Tibial nerve (tissue), 4 donors: ENCODE data around the gene CCNI. TPM values are rescaled to one million over a fixed set of nuclear protein-coding genes. Genes with fewer than 3 reads are reported as not detected.
"Not testable (repeated sequence)": the region's sequence is repeated elsewhere in the genome, so short reads cannot be mapped to it uniquely, and the experiment has no call there.

ENCODE experiments used
- DNase-seq, 2 donors: peaks; one replicate each; pipeline ENCODE4 v3.0.0-alpha.2; 2019; ENCODE audit warnings: low spot score in 2 of 2
- H3K27ac ChIP-seq, 4 donors: fragments of 200-600 bp; sonication (generic) in 3 of 4; one replicate each; pipeline ENCODE4 v1.5.1; 2017 to 2019; ENCODE audit warnings: mild to moderate bottlenecking in 1 of 4
- H3K27me3 ChIP-seq, 2 donors: fragments of 200-600 bp; sonication (generic) in 1 of 2; one replicate each; pipeline versions ENCODE4 v1.5.1 to v1.6.0; 2017 to 2019
- H3K36me3 ChIP-seq, 3 donors: fragments of 200-600 bp; sonication (generic); one replicate each; pipeline ENCODE4 v1.5.1; 2018 to 2019
- H3K4me1 ChIP-seq, 4 donors: fragments of 200-600 bp; sonication (generic) in 3 of 4; one replicate each; pipeline ENCODE4 v1.5.1; 2017 to 2019
- H3K4me3 ChIP-seq, 4 donors: fragments of 200-600 bp; sonication (generic) in 3 of 4; one replicate each; pipeline ENCODE4 v1.5.1; 2017 to 2019; ENCODE audit warnings: mild to moderate bottlenecking in 1 of 4, moderate library complexity in 1 of 4
- H3K9me3 ChIP-seq, 4 donors: fragments of 200-600 bp; sonication (generic) in 3 of 4; one replicate each; pipeline ENCODE4 v1.5.1; 2017 to 2019
- EP300 ChIP-seq, 2 donors: sonication (generic); formaldehyde crosslinking; IDR thresholded peaks; one replicate each; pipeline ENCODE4 v1.6.1; 2017; ENCODE audit warnings: antibody characterized with exemption in 2 of 2, mild to moderate bottlenecking in 1 of 2
- POLR2A ChIP-seq, 2 donors: fragments of 450-650 bp; IDR thresholded peaks; one replicate each; pipeline ENCODE4 v1.6.1; 2017; ENCODE audit warnings: antibody characterized with exemption in 2 of 2, mild to moderate bottlenecking in 2 of 2, moderate library complexity in 2 of 2
- WGBS, 2 donors: methylation state at CpG; one replicate each; pipeline ENCODE4 v1.1.5; 2018; 5-methylcytosine and 5-hydroxymethylcytosine counted together
- total RNA-seq, 4 donors: library from RNA; depleted of rRNA; stranded (reverse); fragments of >200 nt; gene quantifications; one replicate each; pipeline ENCODE4 v1.1.0, GENCODE V29; 2016
- TF ChIP-seq, protein P1 (sequence below), 5 experiments: fragments of 200-600 bp in 3 of 5; fragments of 450-650 bp in 2 of 5; sonication (generic) in 3 of 5; IDR thresholded peaks; one replicate each; pipeline ENCODE4 v1.5.1; 2016 to 2019; ENCODE audit warnings: antibody characterized with exemption in 5 of 5, mild to moderate bottlenecking in 3 of 5, moderate library complexity in 2 of 5

CCNI gene
- total RNA-seq, 4 donors from 2014 or later: 186 to 259 (median 198) TPM

DNA sequence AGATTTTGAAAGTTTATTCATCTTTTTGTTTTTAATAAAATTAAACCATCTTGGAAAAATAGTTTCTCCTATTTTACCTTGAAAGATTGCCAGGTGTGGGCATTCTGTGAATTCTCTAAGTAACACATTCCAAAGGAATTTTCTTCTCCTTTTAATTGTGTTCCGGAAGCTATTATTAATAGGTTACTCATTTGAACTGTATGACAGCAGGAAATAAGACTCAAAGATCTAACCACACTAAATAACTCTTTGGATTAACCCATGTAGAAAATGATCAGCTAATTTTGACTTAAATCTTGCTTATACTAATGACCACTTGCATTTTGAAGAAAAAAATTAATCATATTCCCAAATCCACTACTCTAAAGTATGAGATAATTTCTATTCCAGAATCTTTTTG is 17.6 kb upstream of the CCNI start:
- Histone ChIP-seq H3K27me3 (no peaks in the 10 kb centered on the region), H3K9me3 (no peaks in the 10 kb centered on the region), H3K4me1 (peaks cover 0 to 10% (median 0%) of the 10 kb centered on the region in 4 donors), H3K4me3 (no peak overlapping the region), H3K36me3 (no peaks in the 10 kb centered on the region), H3K27ac (no peak overlapping the region)
- TF ChIP-seq POLR2A (IDR thresholded peaks at IDR 0.05) (no peak), EP300 (IDR thresholded peaks at IDR 0.05) (no peak)
- WGBS, 2 donors: 83 to 88% methylated on average over 1 of the region's 1 CpG
- DNase-seq: no peak

DNA sequence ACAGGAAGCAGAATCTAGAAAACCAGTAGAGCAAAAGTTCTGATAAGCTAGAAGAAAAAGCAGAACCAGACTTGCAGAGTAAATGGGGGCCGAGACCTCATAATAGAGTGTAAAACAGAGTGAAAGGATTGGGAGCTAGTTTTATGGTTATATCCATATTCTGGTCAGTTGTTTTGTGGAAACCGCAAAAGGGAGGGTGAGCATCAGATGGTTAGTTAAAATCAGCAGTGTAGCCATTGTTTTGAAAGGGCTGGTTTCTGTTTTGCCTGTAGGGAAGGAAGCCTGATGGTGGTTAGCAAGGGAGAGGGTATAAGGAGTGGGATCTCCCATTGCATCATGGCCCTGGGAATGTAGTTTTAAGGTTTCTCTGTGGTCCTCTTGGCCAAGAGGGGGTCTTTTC is 17.2 kb upstream of the CCNI start:
- peaks cover 0 to 10% (median 0%) of the 10 kb centered on the region in 4 donors for H3K4me1 ChIP-seq
- WGBS, 2 donors: 83 to 88% methylated on average over 2 of the region's 2 CpGs
- TF ChIP-seq POLR2A (IDR thresholded peaks at IDR 0.05): no peak
- TF ChIP-seq, protein P1, sequence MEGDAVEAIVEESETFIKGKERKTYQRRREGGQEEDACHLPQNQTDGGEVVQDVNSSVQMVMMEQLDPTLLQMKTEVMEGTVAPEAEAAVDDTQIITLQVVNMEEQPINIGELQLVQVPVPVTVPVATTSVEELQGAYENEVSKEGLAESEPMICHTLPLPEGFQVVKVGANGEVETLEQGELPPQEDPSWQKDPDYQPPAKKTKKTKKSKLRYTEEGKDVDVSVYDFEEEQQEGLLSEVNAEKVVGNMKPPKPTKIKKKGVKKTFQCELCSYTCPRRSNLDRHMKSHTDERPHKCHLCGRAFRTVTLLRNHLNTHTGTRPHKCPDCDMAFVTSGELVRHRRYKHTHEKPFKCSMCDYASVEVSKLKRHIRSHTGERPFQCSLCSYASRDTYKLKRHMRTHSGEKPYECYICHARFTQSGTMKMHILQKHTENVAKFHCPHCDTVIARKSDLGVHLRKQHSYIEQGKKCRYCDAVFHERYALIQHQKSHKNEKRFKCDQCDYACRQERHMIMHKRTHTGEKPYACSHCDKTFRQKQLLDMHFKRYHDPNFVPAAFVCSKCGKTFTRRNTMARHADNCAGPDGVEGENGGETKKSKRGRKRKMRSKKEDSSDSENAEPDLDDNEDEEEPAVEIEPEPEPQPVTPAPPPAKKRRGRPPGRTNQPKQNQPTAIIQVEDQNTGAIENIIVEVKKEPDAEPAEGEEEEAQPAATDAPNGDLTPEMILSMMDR (IDR thresholded peaks at IDR 0.05): no peak
- TF ChIP-seq EP300 (IDR thresholded peaks at IDR 0.05): no peak
- DNase-seq: no peak
- H3K27me3 ChIP-seq: no peaks in the 10 kb centered on the region
- H3K27ac ChIP-seq: no peak overlapping the region
- no peak overlapping the region for H3K4me3 ChIP-seq
- H3K36me3 ChIP-seq: no peaks in the 10 kb centered on the region
- no peaks in the 10 kb centered on the region for H3K9me3 ChIP-seq

DNA sequence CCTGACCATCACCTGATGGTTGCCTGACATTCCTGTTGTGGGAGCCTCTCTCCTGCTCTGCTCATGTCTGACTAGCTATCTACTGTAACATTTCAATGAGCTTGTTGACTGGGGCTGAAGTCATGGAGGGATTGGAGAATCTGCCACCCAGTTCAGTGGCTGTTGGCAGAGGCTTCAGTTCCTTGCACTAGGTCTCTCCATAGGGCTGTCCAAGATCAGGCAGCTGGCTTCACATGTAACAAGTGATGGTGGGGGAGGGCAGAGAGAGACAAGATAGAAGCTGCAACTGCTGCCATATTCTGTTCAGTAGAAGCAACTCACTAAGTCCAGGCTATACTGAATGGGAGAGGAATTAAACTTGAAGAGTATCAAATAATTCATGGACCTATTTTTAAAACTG is 14.1 kb upstream of the CCNI start:
- no peak for TF ChIP-seq EP300 (IDR thresholded peaks at IDR 0.05)
- TF ChIP-seq, protein P1 (IDR thresholded peaks at IDR 0.05): no peak
- TF ChIP-seq POLR2A (IDR thresholded peaks at IDR 0.05): no peak
- no peak overlapping the region for H3K4me3 ChIP-seq
- DNase-seq: no peak
- peaks cover 0 to under 1% (median 0%) of the 10 kb centered on the region in 4 donors for H3K4me1 ChIP-seq
- H3K27me3 ChIP-seq: no peaks in the 10 kb centered on the region
- H3K9me3 ChIP-seq: no peaks in the 10 kb centered on the region
- H3K36me3 ChIP-seq: no peaks in the 10 kb centered on the region
- no peak overlapping the region for H3K27ac ChIP-seq

DNA sequence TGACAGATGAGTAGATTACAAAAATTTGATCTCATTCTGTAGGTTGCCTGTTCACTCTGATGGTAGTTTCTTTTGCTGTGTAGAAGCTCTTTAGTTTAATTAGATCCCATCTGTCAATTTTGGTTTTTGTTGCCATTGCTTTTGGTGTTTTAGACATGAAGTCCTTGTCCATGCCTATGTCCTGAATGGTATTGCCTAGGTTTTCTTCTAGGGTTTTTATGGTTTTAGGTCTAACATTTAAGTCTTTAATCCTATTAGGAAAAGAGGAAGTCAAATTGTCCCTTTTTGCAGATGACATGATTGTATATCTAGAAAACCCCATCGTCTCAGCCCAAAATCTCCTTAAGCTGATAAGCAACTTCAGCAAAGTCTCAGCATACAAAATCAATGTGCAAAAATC is 11.2 kb upstream of the CCNI start:
- WGBS, 2 donors: 97 to 100% methylated on average over 1 of the region's 1 CpG
- DNase-seq, H3K27ac ChIP-seq, H3K27me3 ChIP-seq, H3K4me3 ChIP-seq, H3K36me3 ChIP-seq, H3K4me1 ChIP-seq, H3K9me3 ChIP-seq: not testable (repeated sequence)

- WGBS, 2 donors: 79 to 81% methylated on average over 10 of the region's 10 CpGs
Observed at GRCh38 chr4:77084019-77084639, 8.3 kb upstream of the CCNI start.

DNA sequence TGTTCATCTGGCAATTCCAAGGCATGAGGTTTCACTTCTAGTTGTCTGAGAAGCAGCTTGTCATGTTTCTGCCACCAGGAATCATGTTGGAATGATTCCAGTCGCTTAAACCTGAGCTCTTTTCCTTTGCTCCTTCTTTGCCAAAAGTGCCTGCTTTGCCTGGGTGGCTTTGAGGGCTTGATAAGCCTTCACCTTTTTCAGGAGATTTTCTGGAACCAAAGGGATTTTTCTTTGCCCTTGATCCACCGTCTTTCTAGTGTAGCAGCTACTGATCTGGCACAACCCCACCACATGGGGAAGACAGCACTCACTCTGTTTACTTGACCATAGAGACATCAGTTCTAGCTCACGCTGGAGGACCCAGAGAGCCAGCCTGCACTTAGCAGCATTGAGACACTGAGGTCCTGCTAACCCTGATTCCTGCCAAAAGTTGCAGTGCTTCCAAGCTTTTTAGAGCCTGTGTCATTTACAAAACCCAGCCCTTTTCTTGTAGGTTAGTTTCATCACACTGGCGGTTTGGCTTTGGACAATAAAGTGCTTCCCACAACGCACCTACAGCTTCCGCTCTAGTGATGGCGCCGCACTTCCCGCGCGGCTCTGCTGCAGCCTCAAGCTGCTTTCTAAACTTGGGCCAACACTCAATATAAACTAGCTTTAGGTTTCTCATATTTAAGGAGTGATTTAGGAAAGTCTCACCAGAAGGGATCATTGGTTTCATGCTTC is 7.3 kb upstream of the CCNI start:
- H3K36me3 ChIP-seq: no peaks in the 10 kb centered on the region
- no peaks in the 10 kb centered on the region for H3K9me3 ChIP-seq
- no peak overlapping the region for H3K27ac ChIP-seq
- no peak for DNase-seq
- H3K4me3 ChIP-seq: no peak overlapping the region
- H3K4me1 ChIP-seq: peaks cover 0 to 14% (median 0%) of the 10 kb centered on the region in 4 donors
- H3K27me3 ChIP-seq: no peaks in the 10 kb centered on the region
- 93 to 95% methylated on average over 11 of the region's 11 CpGs for WGBS, 2 donors
- TF ChIP-seq EP300 (IDR thresholded peaks at IDR 0.05): no peak
- TF ChIP-seq, protein P1 (IDR thresholded peaks at IDR 0.05): no peak
- no peak for TF ChIP-seq POLR2A (IDR thresholded peaks at IDR 0.05)

More at GRCh38 chr4:77084019-77084639, 8.3 kb upstream of the CCNI start:
- peaks cover 0 to 5% (median 0%) of the 10 kb centered on the region in 4 donors for H3K4me1 ChIP-seq
- no peak for DNase-seq
- TF ChIP-seq, protein P1 (IDR thresholded peaks at IDR 0.05): no peak
- TF ChIP-seq POLR2A (IDR thresholded peaks at IDR 0.05) (no peak), EP300 (IDR thresholded peaks at IDR 0.05) (no peak)
- H3K27ac ChIP-seq: no peak overlapping the region
- H3K9me3 ChIP-seq: no peaks in the 10 kb centered on the region
- H3K36me3 ChIP-seq: no peaks in the 10 kb centered on the region
- no peaks in the 10 kb centered on the region for H3K27me3 ChIP-seq
- H3K4me3 ChIP-seq: no peak overlapping the region

DNA sequence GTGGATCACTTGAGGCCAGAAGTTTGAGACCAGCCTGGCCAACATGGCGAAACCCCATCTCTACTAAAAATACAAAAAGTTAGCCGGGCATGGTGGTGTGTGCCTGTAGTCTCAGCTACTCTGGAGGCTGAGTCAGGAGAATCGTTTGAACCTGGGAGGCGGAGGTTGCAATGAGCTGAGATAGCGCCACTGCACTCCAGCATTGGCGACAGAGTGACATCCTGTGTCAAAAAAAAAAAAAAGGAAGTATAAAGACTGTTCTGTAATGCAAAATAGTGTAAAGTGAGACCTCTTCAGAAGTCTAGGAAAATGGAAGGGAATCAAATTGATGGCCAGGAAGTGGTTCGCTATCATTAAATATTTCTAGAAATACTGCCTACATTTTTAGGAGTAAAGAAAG is 5.0 kb upstream of the CCNI start:
- H3K4me1 ChIP-seq: peaks cover 0 to 27% (median 2%) of the 10 kb centered on the region in 4 donors
- H3K4me3 ChIP-seq, DNase-seq, H3K27me3 ChIP-seq, H3K9me3 ChIP-seq, H3K27ac ChIP-seq, H3K36me3 ChIP-seq: not testable (repeated sequence)
- 79 to 83% methylated on average over 7 of the region's 7 CpGs for WGBS, 2 donors
